Measurements from ENCODE around the gene FAM193B. TPM values are rescaled to one million over a fixed set of nuclear protein-coding genes. Genes with fewer than 3 reads are reported as not detected.
A peak's percentile ranks its signal among the peaks of the same experiment; 100 is the strongest.

FAM193B gene
- polyA plus RNA-seq, 3 donors, result 1.6 to 216 (median 1.9) TPM

DNA sequence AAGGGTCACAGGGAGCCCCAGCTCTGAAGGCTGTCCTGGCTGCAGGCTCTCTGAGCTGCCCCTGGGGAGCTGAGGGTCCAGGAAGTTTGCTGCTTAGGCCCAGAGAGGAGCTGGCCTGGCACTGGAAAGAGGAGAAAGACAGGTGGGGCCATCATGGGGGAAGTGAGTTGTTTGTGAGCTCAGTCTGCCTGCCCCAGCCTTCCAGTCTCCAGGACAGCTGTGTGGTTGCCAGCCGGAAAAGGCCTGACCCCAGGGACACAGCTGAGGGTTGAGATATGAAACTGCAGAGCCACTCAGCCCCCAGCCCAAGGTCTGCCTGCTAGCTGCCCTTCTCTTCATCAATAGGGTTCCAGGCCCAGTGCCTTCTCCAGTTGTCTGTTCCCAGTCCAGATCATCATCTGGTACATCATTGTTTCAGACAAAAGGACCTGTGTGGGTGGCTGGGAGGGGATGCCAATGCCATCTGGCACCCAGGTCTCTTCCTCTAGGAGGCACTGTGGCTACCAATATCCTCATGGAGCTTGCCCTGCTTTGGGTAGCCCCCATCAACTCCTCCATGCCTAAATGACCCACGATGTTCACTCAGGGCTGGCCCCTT, 33.3 kb downstream of the FAM193B start:
- H3K27me3 ChIP-seq (ENCODE audit: control insufficient read depth in 2 of 2, insufficient read depth in 2 of 2, low read length in 2 of 2), result no peaks in the 10 kb centered on the region
- no peaks in the 10 kb centered on the region for H3K9me3 ChIP-seq (replicated peaks in 1 of 2; ENCODE audit: control insufficient read depth in 1 of 2, insufficient read depth in 1 of 2, low read length in 2 of 2)
- no peak overlapping the region for H3K4me3 ChIP-seq (replicated peaks in 1 of 3; ENCODE audit: low read depth in 2 of 3, low read length in 3 of 3)
- peak overlapping the region in 1 of 2 donors; percentile 10 for H3K27ac ChIP-seq (ENCODE audit: low read depth in 1 of 2, low read length in 2 of 2)
- H3K4me1 ChIP-seq (ENCODE audit: control insufficient read depth in 1 of 2, insufficient read depth in 2 of 2, low read length in 2 of 2), result peaks cover 8 to 22% of the 10 kb centered on the region in 2 donors
- WGBS (ENCODE audit: insufficient coverage), result no CpG with 5 or more reads among the region's 2 CpGs
- TF ChIP-seq, protein P1, sequence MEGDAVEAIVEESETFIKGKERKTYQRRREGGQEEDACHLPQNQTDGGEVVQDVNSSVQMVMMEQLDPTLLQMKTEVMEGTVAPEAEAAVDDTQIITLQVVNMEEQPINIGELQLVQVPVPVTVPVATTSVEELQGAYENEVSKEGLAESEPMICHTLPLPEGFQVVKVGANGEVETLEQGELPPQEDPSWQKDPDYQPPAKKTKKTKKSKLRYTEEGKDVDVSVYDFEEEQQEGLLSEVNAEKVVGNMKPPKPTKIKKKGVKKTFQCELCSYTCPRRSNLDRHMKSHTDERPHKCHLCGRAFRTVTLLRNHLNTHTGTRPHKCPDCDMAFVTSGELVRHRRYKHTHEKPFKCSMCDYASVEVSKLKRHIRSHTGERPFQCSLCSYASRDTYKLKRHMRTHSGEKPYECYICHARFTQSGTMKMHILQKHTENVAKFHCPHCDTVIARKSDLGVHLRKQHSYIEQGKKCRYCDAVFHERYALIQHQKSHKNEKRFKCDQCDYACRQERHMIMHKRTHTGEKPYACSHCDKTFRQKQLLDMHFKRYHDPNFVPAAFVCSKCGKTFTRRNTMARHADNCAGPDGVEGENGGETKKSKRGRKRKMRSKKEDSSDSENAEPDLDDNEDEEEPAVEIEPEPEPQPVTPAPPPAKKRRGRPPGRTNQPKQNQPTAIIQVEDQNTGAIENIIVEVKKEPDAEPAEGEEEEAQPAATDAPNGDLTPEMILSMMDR (IDR thresholded peaks at IDR 0.05), result no peak
- no peaks in the 10 kb centered on the region for H3K9me3 Mint-ChIP-seq
- peaks cover 54 to 59% of the 10 kb centered on the region in 2 donors for H3K36me3 Mint-ChIP-seq
- no peak overlapping the region for H3K4me3 Mint-ChIP-seq
- peaks cover 12% of the 10 kb centered on the region for H3K4me1 Mint-ChIP-seq
- no peak overlapping the region for H2AFZ ChIP-seq (ENCODE audit: insufficient read depth, low read depth, low read length, poor library complexity, severe bottlenecking)
- DNase-seq, result no peak
- peaks cover 24% of the 10 kb centered on the region for H4K20me1 ChIP-seq (ENCODE audit: insufficient read depth, low read length)
- H3K79me2 ChIP-seq (ENCODE audit: insufficient read depth, low read length), result peaks cover 12% of the 10 kb centered on the region
- H3K27me3 Mint-ChIP-seq (ENCODE audit: low read depth in 3 of 3), result peaks cover 0 to 2% (median 0%) of the 10 kb centered on the region in 3 donors
- H3K4me2 ChIP-seq (replicated peaks; ENCODE audit: extremely low read depth, low read length, poor library complexity, severe bottlenecking), result no peak overlapping the region
- H3K36me3 ChIP-seq (replicated peaks in 1 of 2; ENCODE audit: control insufficient read depth in 1 of 2, insufficient read depth in 2 of 2, low read length in 2 of 2), result peaks cover 56 to 63% of the 10 kb centered on the region in 2 donors
- H3K27ac Mint-ChIP-seq, result peak overlapping the region in 2 of 7 donors; percentile 6 to 79
- intact Hi-C loops (cut with micrococcal nuclease), result no loop called here
- H3K9ac ChIP-seq (ENCODE audit: insufficient read depth, low read length, poor library complexity, severe bottlenecking), result no peak overlapping the region

DNA sequence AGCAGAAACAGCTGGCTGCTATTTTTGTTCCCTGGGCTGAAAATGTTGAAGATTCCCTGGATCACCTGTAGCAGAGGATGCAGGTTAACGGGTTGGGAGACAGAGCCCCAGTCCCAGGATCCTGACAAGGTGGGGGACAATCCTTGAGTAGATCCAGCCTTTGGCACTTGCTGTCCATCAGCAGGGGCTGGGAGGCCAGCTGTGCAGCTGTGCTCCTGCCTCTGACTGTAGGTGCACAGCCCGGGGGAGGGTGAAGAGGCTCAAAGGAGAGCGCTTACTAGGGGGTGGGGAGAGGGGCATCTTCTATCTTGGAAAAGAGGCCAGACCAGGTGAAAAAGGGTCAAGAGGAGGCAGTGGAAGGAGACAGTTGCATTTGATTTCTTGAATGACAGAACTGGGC, 34.1 kb downstream of the FAM193B start:
- Histone ChIP-seq H3K79me2 (ENCODE audit: insufficient read depth, low read length) (peaks cover 19% of the 10 kb centered on the region), H4K20me1 (ENCODE audit: insufficient read depth, low read length) (peaks cover 20% of the 10 kb centered on the region), H3K4me2 (replicated peaks; ENCODE audit: extremely low read depth, low read length, poor library complexity, severe bottlenecking) (no peak overlapping the region), H3K9me3 (replicated peaks in 1 of 2; ENCODE audit: control insufficient read depth in 1 of 2, insufficient read depth in 1 of 2, low read length in 2 of 2) (no peaks in the 10 kb centered on the region), H3K27me3 (ENCODE audit: control insufficient read depth in 2 of 2, insufficient read depth in 2 of 2, low read length in 2 of 2) (no peaks in the 10 kb centered on the region), H3K4me3 (replicated peaks in 1 of 3; ENCODE audit: low read depth in 2 of 3, low read length in 3 of 3) (no peak overlapping the region), H3K9ac (ENCODE audit: insufficient read depth, low read length, poor library complexity, severe bottlenecking) (no peak overlapping the region), H3K27ac (ENCODE audit: low read depth in 1 of 2, low read length in 2 of 2) (peak overlapping the region in 1 of 2 donors; percentile 10), H2AFZ (ENCODE audit: insufficient read depth, low read depth, low read length, poor library complexity, severe bottlenecking) (no peak overlapping the region), H3K36me3 (replicated peaks in 1 of 2; ENCODE audit: control insufficient read depth in 1 of 2, insufficient read depth in 2 of 2, low read length in 2 of 2) (peaks cover 53 to 63% of the 10 kb centered on the region in 2 donors), H3K4me1 (ENCODE audit: control insufficient read depth in 1 of 2, insufficient read depth in 2 of 2, low read length in 2 of 2) (peaks cover 14 to 29% of the 10 kb centered on the region in 2 donors)
- TF ChIP-seq, protein P1 (IDR thresholded peaks at IDR 0.05), result no peak
- Mint-ChIP-seq H3K36me3 (peaks cover 55 to 61% of the 10 kb centered on the region in 2 donors), H3K9me3 (no peaks in the 10 kb centered on the region), H3K4me1 (peaks cover 18% of the 10 kb centered on the region), H3K4me3 (no peak overlapping the region), H3K27me3 (ENCODE audit: low read depth in 3 of 3) (peaks cover 0 to 2% (median 0%) of the 10 kb centered on the region in 3 donors), H3K27ac (no peak overlapping the region)
- intact Hi-C loops (cut with micrococcal nuclease), result no loop called here
- WGBS (ENCODE audit: insufficient coverage), result 100% methylated on average over 3 of the region's 3 CpGs
- DNase-seq, result no peak

All from CD14-positive monocyte (primary cell).